Measurements from ENCODE around the gene TRMT2A.

Gene TRMT2A

GRCh38 chr22:20083157-20083890, 33.7 kb downstream of the TRMT2A start:
- TF ChIP-seq SPI1 (IDR thresholded peaks at IDR 0.05; ENCODE audit: borderline replicate concordance, low read depth), result no peak
- TF ChIP-seq REST (IDR thresholded peaks at IDR 0.05; ENCODE audit: insufficient replicate concordance, low read depth), result no peak
- TF ChIP-seq CTCF (IDR thresholded peaks at IDR 0.05; ENCODE audit: insufficient read depth, low read length), result no peak
- TF ChIP-seq GABPA (IDR thresholded peaks at IDR 0.05; ENCODE audit: low read depth), result no peak
- TF ChIP-seq POLR2AphosphoS5 (IDR thresholded peaks at IDR 0.05; ENCODE audit: low read depth), result no peak
- no peak overlapping the region for H3K27ac ChIP-seq (replicated peaks)
- no peaks in the 10 kb centered on the region for H3K27me3 ChIP-seq (ENCODE audit: insufficient read depth, poor library complexity, severe bottlenecking)
- no peak overlapping the region for H3K4me3 ChIP-seq (replicated peaks; ENCODE audit: insufficient read depth, low read length)
- no peak for DNase-seq (ENCODE audit: low read depth in 1 of 2, low spot score in 1 of 2)

GRCh38 chr22:20080776-20081654, 36.0 kb downstream of the TRMT2A start:
- peak overlapping the region; percentile 89 for H3K4me3 ChIP-seq (replicated peaks; ENCODE audit: insufficient read depth, low read length)
- peak in 1 of 2 experiments; percentile 25 for DNase-seq (ENCODE audit: low read depth in 1 of 2, low spot score in 1 of 2)
- H3K27me3 ChIP-seq (ENCODE audit: insufficient read depth, poor library complexity, severe bottlenecking), result no peaks in the 10 kb centered on the region
- H3K27ac ChIP-seq (replicated peaks), result peak overlapping the region; percentile 78
- no peak for TF ChIP-seq POLR2AphosphoS5 (IDR thresholded peaks at IDR 0.05; ENCODE audit: low read depth)
- TF ChIP-seq SPI1 (IDR thresholded peaks at IDR 0.05; ENCODE audit: borderline replicate concordance, low read depth), result no peak
- no peak for TF ChIP-seq CTCF (IDR thresholded peaks at IDR 0.05; ENCODE audit: insufficient read depth, low read length)
- no peak for TF ChIP-seq GABPA (IDR thresholded peaks at IDR 0.05; ENCODE audit: low read depth)
- TF ChIP-seq REST (IDR thresholded peaks at IDR 0.05; ENCODE audit: insufficient replicate concordance, low read depth), result no peak

GRCh38 chr22:20080445-20080775, 36.6 kb downstream of the TRMT2A start:
- no peaks in the 10 kb centered on the region for H3K27me3 ChIP-seq (ENCODE audit: insufficient read depth, poor library complexity, severe bottlenecking)
- H3K27ac ChIP-seq (replicated peaks), result peak overlapping the region; percentile 78
- TF ChIP-seq GABPA (IDR thresholded peaks at IDR 0.05; ENCODE audit: low read depth), result no peak
- no peak for TF ChIP-seq SPI1 (IDR thresholded peaks at IDR 0.05; ENCODE audit: borderline replicate concordance, low read depth)
- no peak for TF ChIP-seq CTCF (IDR thresholded peaks at IDR 0.05; ENCODE audit: insufficient read depth, low read length)
- TF ChIP-seq POLR2AphosphoS5 (IDR thresholded peaks at IDR 0.05; ENCODE audit: low read depth), result no peak
- TF ChIP-seq REST (IDR thresholded peaks at IDR 0.05; ENCODE audit: insufficient replicate concordance, low read depth), result no peak
- H3K4me3 ChIP-seq (replicated peaks; ENCODE audit: insufficient read depth, low read length), result peak overlapping the region; percentile 89
- DNase-seq (ENCODE audit: low read depth in 1 of 2, low spot score in 1 of 2), result peak in 1 of 2 experiments; percentile 51
